PC-9 (cell line): ENCODE measurements around the gene LRFN2.

Source experiments
- CTCF ChIP-seq: fragments of 200-600 bp; sonication (generic); conservative IDR thresholded peaks from 2 replicates; pipeline ENCODE4 v1.6.1; 2017; ENCODE audit warnings: mixed run types, antibody characterized with exemption, mild to moderate bottlenecking, moderate library complexity
- EZH2 ChIP-seq: fragments of 200-600 bp; sonication (generic); IDR thresholded peaks from 2 replicates; pipeline ENCODE4 v1.8.0; 2017; ENCODE audit warnings: antibody characterized with exemption, low read depth

GRCh38 chr6:40393641-40394040 lies 193.5 kb downstream of the LRFN2 start:
- TF ChIP-seq CTCF = no peak
- no peak for TF ChIP-seq EZH2
